A673 (cell line): Measurements from ENCODE around the gene OASL. TPM values are rescaled to one million over a fixed set of nuclear protein-coding genes. Genes with fewer than 3 reads are reported as not detected.
"Not testable (repeated sequence)": the region's sequence is repeated elsewhere in the genome, so short reads cannot be mapped to it uniquely, and the experiment has no call there.

ENCODE experiments used
- BruUV-seq: library from RNA; stranded (reverse); fragments of 400-500 nt; replicated peaks from 2 replicates; lab custom pipeline; 2021; lab: Mats Ljungman, UMichigan
- CTCF ChIA-PET: fragments of 300-600 bp; sonication (Branson Sonifier 250); formaldehyde crosslinking; loops from one replicate; lab custom pipeline; 2022; ENCODE audit warnings: antibody characterized with exemption; lab: Charles Lee
- POLR2A ChIA-PET: fragments of 300-600 bp; sonication (Branson Sonifier 250); formaldehyde crosslinking; loops from one replicate; lab custom pipeline; 2022; ENCODE audit warnings: antibody characterized with exemption; ENCODE audit not compliant: low non-redundant PET; lab: Charles Lee
- DNase-seq: peaks from one replicate; pipeline ENCODE4 v3.0.0-alpha.2; 2015; ENCODE audit warnings: low spot score
- H3K27ac ChIP-seq: fragments of 200-600 bp; sonication (generic); 2 replicates; pipeline ENCODE4 v1.5.1; 2016; ENCODE audit warnings: mixed run types, low read depth, mild to moderate bottlenecking, mixed read lengths, antibody characterized with exemption, low read length; ENCODE audit not compliant: poor library complexity, severe bottlenecking
- H3K27me3 ChIP-seq: fragments of 200-600 bp; sonication (generic); replicated peaks from 2 replicates; pipeline ENCODE4 v1.6.1; 2017; ENCODE audit warnings: mixed run types, low read depth, mild to moderate bottlenecking, mixed read lengths, antibody characterized with exemption, low read length; ENCODE audit not compliant: insufficient read depth, poor library complexity
- H3K36me3 ChIP-seq: fragments of 200-600 bp; sonication (generic); 2 replicates; pipeline ENCODE4 v1.6.1; 2016; ENCODE audit warnings: mixed run types, mild to moderate bottlenecking, mixed read lengths, antibody characterized with exemption, low read length; ENCODE audit not compliant: insufficient read depth, poor library complexity, severe bottlenecking
- H3K4me1 ChIP-seq: fragments of 200-600 bp; sonication (generic); 2 replicates; pipeline ENCODE4 v1.6.1; 2017; ENCODE audit warnings: mixed run types, mild to moderate bottlenecking, mixed read lengths, antibody characterized with exemption, low read length; ENCODE audit not compliant: insufficient read depth, poor library complexity, severe bottlenecking
- H3K4me3 ChIP-seq: fragments of 200-600 bp; sonication (generic); 2 replicates; pipeline ENCODE4 v1.5.1; 2016; ENCODE audit warnings: low read depth, mixed run types, mild to moderate bottlenecking, mixed read lengths, low read length; ENCODE audit not compliant: poor library complexity, severe bottlenecking
- H3K9me3 ChIP-seq: fragments of 200-600 bp; sonication (generic); 2 replicates; pipeline ENCODE4 v1.6.1; 2016; ENCODE audit warnings: mixed run types, low read depth, mild to moderate bottlenecking, mixed read lengths, antibody characterized with exemption, low read length; ENCODE audit not compliant: poor library complexity, severe bottlenecking
- EZH2 ChIP-seq: fragments of 200-600 bp; sonication (generic); IDR thresholded peaks from 2 replicates; pipeline ENCODE4 v1.6.1; 2017; ENCODE audit warnings: borderline replicate concordance, low read depth, mild to moderate bottlenecking, mixed read lengths, antibody characterized with exemption, low read length; ENCODE audit not compliant: poor library complexity, severe bottlenecking
- intact Hi-C: fragments of 100-400 bp; cut with micrococcal nuclease; formaldehyde crosslinking; loops from one replicate; pipeline ENCODE4 v1.10.0; 2022; ENCODE audit not compliant: unreplicated experiment
- total RNA-seq: library from RNA; stranded (reverse); gene quantifications from 2 replicates; pipeline ENCODE4 v1.2.3, GENCODE V29; 2021
- TF ChIP-seq, protein P1 (sequence below): fragments of 300-800, 200-600 bp; sonication (generic); conservative IDR thresholded peaks from 2 replicates; pipeline ENCODE4 v1.5.1; 2017; ENCODE audit warnings: low read depth, mild to moderate bottlenecking, antibody characterized with exemption, low read length, moderate library complexity, mixed read lengths

OASL gene
- total RNA-seq, 1 experiment from 2014 or later: 0.73 TPM

DNA sequence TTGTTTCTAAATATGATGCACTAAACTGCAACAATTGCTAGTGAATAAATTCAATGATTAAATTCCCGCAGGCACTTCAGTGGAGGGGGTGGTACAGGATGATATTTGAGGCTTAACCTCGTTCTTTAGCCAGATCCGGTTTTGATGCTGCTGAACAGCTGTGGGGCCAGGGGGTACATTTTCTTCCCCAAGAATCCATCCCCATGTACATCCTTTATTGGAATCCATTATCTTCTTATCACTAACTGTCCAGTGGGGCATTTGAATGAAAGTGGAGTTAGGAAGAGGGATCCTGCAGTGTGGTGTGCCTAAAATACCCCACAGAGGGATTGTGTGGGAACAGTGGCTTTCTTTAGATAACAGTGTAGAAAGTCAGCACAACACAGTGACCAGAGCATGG lies 45.2 kb upstream of the OASL start:
- intact Hi-C loops: no loop called here
- no TSS peak for BruUV-seq
- TF ChIP-seq, protein P1, sequence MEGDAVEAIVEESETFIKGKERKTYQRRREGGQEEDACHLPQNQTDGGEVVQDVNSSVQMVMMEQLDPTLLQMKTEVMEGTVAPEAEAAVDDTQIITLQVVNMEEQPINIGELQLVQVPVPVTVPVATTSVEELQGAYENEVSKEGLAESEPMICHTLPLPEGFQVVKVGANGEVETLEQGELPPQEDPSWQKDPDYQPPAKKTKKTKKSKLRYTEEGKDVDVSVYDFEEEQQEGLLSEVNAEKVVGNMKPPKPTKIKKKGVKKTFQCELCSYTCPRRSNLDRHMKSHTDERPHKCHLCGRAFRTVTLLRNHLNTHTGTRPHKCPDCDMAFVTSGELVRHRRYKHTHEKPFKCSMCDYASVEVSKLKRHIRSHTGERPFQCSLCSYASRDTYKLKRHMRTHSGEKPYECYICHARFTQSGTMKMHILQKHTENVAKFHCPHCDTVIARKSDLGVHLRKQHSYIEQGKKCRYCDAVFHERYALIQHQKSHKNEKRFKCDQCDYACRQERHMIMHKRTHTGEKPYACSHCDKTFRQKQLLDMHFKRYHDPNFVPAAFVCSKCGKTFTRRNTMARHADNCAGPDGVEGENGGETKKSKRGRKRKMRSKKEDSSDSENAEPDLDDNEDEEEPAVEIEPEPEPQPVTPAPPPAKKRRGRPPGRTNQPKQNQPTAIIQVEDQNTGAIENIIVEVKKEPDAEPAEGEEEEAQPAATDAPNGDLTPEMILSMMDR: no peak
- TF ChIP-seq EZH2: no peak
- no peaks in the 10 kb centered on the region for H3K36me3 ChIP-seq
- H3K27ac ChIP-seq: no peak overlapping the region
- POLR2A ChIA-PET: no interaction called here
- H3K9me3 ChIP-seq: no peaks in the 10 kb centered on the region
- H3K27me3 ChIP-seq: no peaks in the 10 kb centered on the region
- CTCF ChIA-PET: interaction anchor here (0.5 kb wide), 1 partner anchor 675 kb away, joined by 6 read pairs; no protein-coding TSS in a partner anchor
- no peak overlapping the region for H3K4me3 ChIP-seq
- no peak for DNase-seq
- no peaks in the 10 kb centered on the region for H3K4me1 ChIP-seq

DNA sequence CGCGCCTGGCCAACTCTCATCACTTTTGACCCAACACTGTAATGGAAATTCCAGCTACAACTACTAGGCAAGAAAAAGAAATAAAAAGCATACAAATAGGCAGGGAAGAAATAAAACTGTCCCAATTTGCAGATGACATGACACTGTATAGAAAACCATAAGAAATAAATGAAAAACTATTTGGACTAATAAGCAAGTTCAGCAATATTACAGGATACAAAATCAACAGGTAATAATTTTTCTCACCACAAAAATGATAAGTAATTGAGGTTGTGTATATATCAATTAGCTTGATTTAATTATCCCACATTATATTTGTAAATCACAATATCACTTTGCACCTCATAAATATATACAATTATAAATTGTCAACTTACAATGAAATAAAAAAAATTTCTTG lies 41.9 kb upstream of the OASL start:
- POLR2A ChIA-PET: no interaction called here
- DNase-seq: no peak
- H3K36me3 ChIP-seq: no peaks in the 10 kb centered on the region
- TF ChIP-seq, protein P1: no peak
- no peak for TF ChIP-seq EZH2
- no peaks in the 10 kb centered on the region for H3K9me3 ChIP-seq
- H3K4me1 ChIP-seq: no peaks in the 10 kb centered on the region
- no peak overlapping the region for H3K27ac ChIP-seq
- no peak overlapping the region for H3K4me3 ChIP-seq
- intact Hi-C loops: no loop called here
- CTCF ChIA-PET: no interaction called here
- H3K27me3 ChIP-seq: no peaks in the 10 kb centered on the region
- no TSS peak for BruUV-seq

DNA sequence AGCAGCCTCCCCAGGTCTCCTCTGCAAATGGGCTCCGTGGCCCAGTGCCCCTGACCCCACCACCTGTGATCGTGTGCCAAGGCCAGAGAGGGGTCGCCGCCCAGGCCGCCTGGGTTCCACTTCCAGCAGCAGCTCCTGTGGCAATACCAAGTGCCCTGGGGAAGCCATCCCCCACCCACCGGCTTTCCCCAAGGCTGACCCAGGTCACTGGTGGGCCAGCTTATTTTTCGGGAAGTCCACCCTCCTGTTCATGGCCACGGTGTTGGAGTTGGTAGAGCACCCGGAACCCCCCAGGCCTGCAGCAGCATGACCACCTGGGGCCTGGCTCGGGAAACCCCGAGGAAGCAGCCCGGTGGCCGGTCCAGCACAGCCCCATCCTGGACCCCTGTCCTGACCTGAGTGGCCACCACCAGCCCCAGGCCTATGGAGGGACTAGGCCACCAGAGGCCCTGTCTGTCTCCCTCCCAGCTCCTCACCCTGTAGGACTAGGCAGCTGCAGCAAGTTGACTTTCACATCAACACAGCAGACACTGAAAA lies 40.8 kb upstream of the OASL start:
- ChIA-PET POLR2A (no interaction called here), CTCF (no interaction called here)
- Histone ChIP-seq H3K27ac (no peak overlapping the region), H3K4me1 (no peaks in the 10 kb centered on the region), H3K4me3 (no peak overlapping the region), H3K36me3 (no peaks in the 10 kb centered on the region), H3K9me3 (no peaks in the 10 kb centered on the region), H3K27me3 (no peaks in the 10 kb centered on the region)
- no TSS peak for BruUV-seq
- intact Hi-C loops: no loop called here
- TF ChIP-seq, protein P1: no peak
- TF ChIP-seq EZH2: no peak
- no peak for DNase-seq

DNA sequence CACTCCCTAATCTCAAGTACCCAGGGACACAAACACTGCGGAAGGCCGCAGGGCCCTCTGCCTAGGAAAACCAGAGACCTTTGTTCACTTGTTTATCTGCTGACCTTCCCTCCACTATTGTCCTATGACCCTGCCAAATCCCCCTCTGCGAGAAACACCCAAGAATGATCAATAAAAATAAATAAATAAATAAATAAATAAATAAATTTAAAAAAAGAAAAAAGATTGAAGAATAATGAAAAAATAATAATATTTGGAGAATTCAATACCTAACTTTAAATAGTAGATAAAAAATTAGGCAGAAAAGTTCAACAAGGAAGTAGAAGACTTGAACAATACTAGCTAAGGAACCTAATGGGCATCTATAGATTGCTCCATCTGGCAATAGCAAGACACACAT lies 38.4 kb upstream of the OASL start:
- intact Hi-C loops, DNase-seq, POLR2A ChIA-PET: not testable (repeated sequence)

DNA sequence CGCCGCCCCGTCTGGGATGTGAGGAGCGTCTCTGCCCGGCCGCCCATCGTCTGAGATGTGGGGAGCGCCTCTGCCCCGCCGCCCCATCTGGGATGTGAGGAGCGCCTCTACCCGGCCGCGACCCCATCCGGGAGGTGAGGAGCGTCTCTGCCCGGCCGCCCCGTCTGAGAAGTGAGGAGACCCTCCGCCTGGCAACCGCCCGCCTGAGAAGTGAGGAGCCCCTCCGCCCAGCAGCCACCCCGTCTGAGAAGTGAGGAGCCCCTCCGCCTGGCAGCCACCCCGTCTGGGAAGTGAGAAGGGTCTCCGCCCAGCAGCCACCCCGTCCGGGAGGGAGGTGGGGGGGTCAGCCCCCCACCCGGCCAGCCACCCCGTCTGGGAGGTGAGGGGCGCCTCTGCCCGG lies 36.9 kb upstream of the OASL start:
- POLR2A ChIA-PET, H3K27me3 ChIP-seq: not testable (repeated sequence)

More for the DNA sequence above, 38.4 kb upstream of the OASL start:
- BruUV-seq, H3K27me3 ChIP-seq, H3K27ac ChIP-seq, CTCF ChIA-PET, H3K36me3 ChIP-seq, H3K4me3 ChIP-seq, H3K4me1 ChIP-seq: not testable (repeated sequence)
- peaks cover 10% of the 10 kb centered on the region for H3K9me3 ChIP-seq

More for the DNA sequence above, 36.9 kb upstream of the OASL start:
- BruUV-seq, CTCF ChIA-PET, H3K4me3 ChIP-seq, intact Hi-C loops, H3K27ac ChIP-seq, H3K4me1 ChIP-seq, DNase-seq, H3K36me3 ChIP-seq: not testable (repeated sequence)
- H3K9me3 ChIP-seq: peaks cover 18% of the 10 kb centered on the region
